ENCODE results near the gene SCARB1.

The SCARB1 gene

GRCh38 chr12:124732275-124733075 lies 131.2 kb downstream of the SCARB1 start:
- H3K4me3 ChIP-seq (replicated peaks; ENCODE audit: low read depth, low read length), result no peak overlapping the region
- DNase-seq (ENCODE audit: low read depth), result peak; percentile 53
- TF ChIP-seq CTCF (IDR thresholded peaks at IDR 0.05; ENCODE audit: low read length, missing control alignments), result no peak

GRCh38 chr12:124731869-124732268 lies 131.8 kb downstream of the SCARB1 start:
- no peak for DNase-seq (ENCODE audit: low read depth)
- no peak for TF ChIP-seq CTCF (IDR thresholded peaks at IDR 0.05; ENCODE audit: low read length, missing control alignments)

GRCh38 chr12:124730455-124730932 lies 133.2 kb downstream of the SCARB1 start:
- no peak for TF ChIP-seq CTCF (IDR thresholded peaks at IDR 0.05; ENCODE audit: low read length, missing control alignments)
- peak; percentile 85 for DNase-seq (ENCODE audit: low read depth)
- H3K4me3 ChIP-seq (replicated peaks; ENCODE audit: low read depth, low read length), result no peak overlapping the region

More at GRCh38 chr12:124731869-124732268, 131.8 kb downstream of the SCARB1 start:
- no peak overlapping the region for H3K4me3 ChIP-seq (replicated peaks; ENCODE audit: low read depth, low read length)

GRCh38 chr12:124727922-124728321 lies 135.7 kb downstream of the SCARB1 start:
- TF ChIP-seq CTCF (IDR thresholded peaks at IDR 0.05; ENCODE audit: low read length, missing control alignments), result no peak
- no peak overlapping the region for H3K4me3 ChIP-seq (replicated peaks; ENCODE audit: low read depth, low read length)
- DNase-seq (ENCODE audit: low read depth), result no peak

- DNase-seq (ENCODE audit: low read depth), result peak; percentile 51
- no peak for TF ChIP-seq CTCF (IDR thresholded peaks at IDR 0.05; ENCODE audit: low read length, missing control alignments)
- no peak overlapping the region for H3K4me3 ChIP-seq (replicated peaks; ENCODE audit: low read depth, low read length)
Observed at GRCh38 chr12:124727264-124727800, 136.3 kb downstream of the SCARB1 start.
